Ishikawa (cell line): ENCODE results near the gene KRT14.

ENCODE experiments used
- CEBPB ChIP-seq: IDR thresholded peaks from 2 replicates; pipeline ENCODE4 v1.6.1; 2012
- CREB1 ChIP-seq: IDR thresholded peaks from 2 replicates; pipeline ENCODE4 v1.6.1; 2012; ENCODE audit warnings: low read depth
- EGR1 ChIP-seq: IDR thresholded peaks from 2 replicates; pipeline ENCODE4 v1.6.1; 2012
- EP300 ChIP-seq: IDR thresholded peaks from 2 replicates; pipeline ENCODE4 v1.6.1; 2012; ENCODE audit warnings: borderline replicate concordance
- FOXM1 ChIP-seq: IDR thresholded peaks from 2 replicates; pipeline ENCODE4 v1.6.1; 2012; ENCODE audit warnings: low read depth, borderline replicate concordance
- NFIC ChIP-seq: IDR thresholded peaks from 2 replicates; pipeline ENCODE4 v1.6.1; 2012
- RAD21 ChIP-seq: IDR thresholded peaks from 2 replicates; pipeline ENCODE4 v1.6.1; 2012; ENCODE audit warnings: low read depth
- REST ChIP-seq: IDR thresholded peaks from 2 replicates; pipeline ENCODE4 v1.6.1; 2012; ENCODE audit warnings: low read depth, mild to moderate bottlenecking
- TAF1 ChIP-seq: IDR thresholded peaks from 2 replicates; pipeline ENCODE4 v1.6.1; 2012; ENCODE audit warnings: low read depth, mild to moderate bottlenecking
- TCF12 ChIP-seq: IDR thresholded peaks from 2 replicates; pipeline ENCODE4 v1.6.1; 2012; ENCODE audit warnings: low read depth
- TEAD4 ChIP-seq: IDR thresholded peaks from 2 replicates; pipeline ENCODE4 v1.6.1; 2012
- YY1 ChIP-seq: IDR thresholded peaks from 2 replicates; pipeline ENCODE4 v1.6.1; 2012; ENCODE audit warnings: low read depth
- ZBTB7A ChIP-seq: IDR thresholded peaks from 2 replicates; pipeline ENCODE4 v1.6.1; 2012; ENCODE audit warnings: low read depth
- TF ChIP-seq, protein P1 (sequence below): IDR thresholded peaks from 2 replicates; pipeline ENCODE4 v1.6.1; 2012
- TF ChIP-seq, protein P2 (sequence below): IDR thresholded peaks from 2 replicates; pipeline ENCODE4 v1.6.1; 2012

Gene KRT14

GRCh38 chr17:41548844-41549595 lies 37.7 kb downstream of the KRT14 start:
- TF ChIP-seq EP300 (no peak), ZBTB7A (no peak), CREB1 (no peak), RAD21 (peak; percentile 96), TEAD4 (no peak), YY1 (no peak), TCF12 (no peak), TAF1 (no peak), CEBPB (no peak), REST (no peak)
- TF ChIP-seq, protein P1, sequence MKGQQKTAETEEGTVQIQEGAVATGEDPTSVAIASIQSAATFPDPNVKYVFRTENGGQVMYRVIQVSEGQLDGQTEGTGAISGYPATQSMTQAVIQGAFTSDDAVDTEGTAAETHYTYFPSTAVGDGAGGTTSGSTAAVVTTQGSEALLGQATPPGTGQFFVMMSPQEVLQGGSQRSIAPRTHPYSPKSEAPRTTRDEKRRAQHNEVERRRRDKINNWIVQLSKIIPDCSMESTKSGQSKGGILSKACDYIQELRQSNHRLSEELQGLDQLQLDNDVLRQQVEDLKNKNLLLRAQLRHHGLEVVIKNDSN, result no peak
- TF ChIP-seq, protein P2, sequence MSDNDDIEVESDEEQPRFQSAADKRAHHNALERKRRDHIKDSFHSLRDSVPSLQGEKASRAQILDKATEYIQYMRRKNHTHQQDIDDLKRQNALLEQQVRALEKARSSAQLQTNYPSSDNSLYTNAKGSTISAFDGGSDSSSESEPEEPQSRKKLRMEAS, result peak; percentile 26

- TF ChIP-seq, protein P1, result no peak
- TF ChIP-seq, protein P2, result no peak
- TF ChIP-seq NFIC, result no peak
- TF ChIP-seq TCF12, result no peak
- no peak for TF ChIP-seq TAF1
- TF ChIP-seq EGR1, result no peak
- no peak for TF ChIP-seq FOXM1
- TF ChIP-seq YY1, result no peak
- no peak for TF ChIP-seq REST
- no peak for TF ChIP-seq CREB1
- TF ChIP-seq TEAD4, result no peak
- no peak for TF ChIP-seq EP300
- TF ChIP-seq CEBPB, result no peak
- no peak for TF ChIP-seq ZBTB7A
- TF ChIP-seq RAD21, result no peak
Observed at GRCh38 chr17:41547921-41548843, 38.5 kb downstream of the KRT14 start.

DNA sequence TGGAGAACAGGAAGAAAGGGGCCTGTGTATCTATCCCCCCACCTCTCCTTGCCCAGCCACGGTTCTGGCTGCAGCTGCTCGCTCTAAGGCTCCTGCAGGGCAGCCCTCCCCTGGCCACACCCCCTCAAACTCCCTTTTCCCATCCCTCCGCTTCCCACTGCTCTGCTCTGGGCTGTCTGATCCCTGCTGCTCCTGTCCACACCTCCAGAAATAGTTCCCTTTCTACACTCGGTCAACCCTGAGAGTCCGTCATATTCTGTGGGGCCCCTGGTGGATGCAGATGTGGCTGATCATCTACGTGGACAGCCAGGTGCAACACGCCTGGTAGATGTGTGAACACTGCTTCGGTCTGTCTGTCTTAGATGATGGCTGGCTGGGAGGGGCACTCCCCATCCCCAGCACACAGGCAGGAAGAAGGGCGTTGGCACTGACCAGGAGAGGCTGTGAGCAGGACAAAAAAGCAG lies 39.3 kb downstream of the KRT14 start:
- TF ChIP-seq EGR1 (no peak), CEBPB (no peak), CREB1 (no peak), REST (no peak), RAD21 (no peak), YY1 (no peak), TCF12 (no peak), NFIC (no peak), TAF1 (no peak), EP300 (no peak), TEAD4 (no peak), ZBTB7A (no peak), FOXM1 (no peak)
- TF ChIP-seq, protein P1, result no peak
- TF ChIP-seq, protein P2, result no peak
